ENCODE results near the gene RASGRP2. TPM values are rescaled to one million over a fixed set of nuclear protein-coding genes. Genes with fewer than 3 reads are reported as not detected.

The RASGRP2 gene
- polyA plus RNA-seq, 1 donor (not counting 4 experiments of a cell fraction or from before 2014, with no cell fraction given) = 0.49 TPM

- Histone ChIP-seq H3K4me2 (ENCODE audit: control insufficient read depth, extremely low read depth, insufficient read depth, low read depth, low read length) (no peak overlapping the region), H3K36me3 (ENCODE audit: control insufficient read depth in 2 of 2, extremely low read depth in 1 of 2, insufficient read depth in 2 of 2, low read length in 2 of 2) (no peaks in the 10 kb centered on the region), H3K9me3 (ENCODE audit: control insufficient read depth, low read depth, low read length) (no peaks in the 10 kb centered on the region), H3K9me1 (ENCODE audit: control insufficient read depth, extremely low read depth, insufficient read depth, low read length) (no peaks in the 10 kb centered on the region), H3K27ac (ENCODE audit: control insufficient read depth, insufficient read depth, low read length) (no peak overlapping the region), H3K79me2 (ENCODE audit: control insufficient read depth, insufficient read depth, low read length) (no peaks in the 10 kb centered on the region), H3K4me3 (ENCODE audit: control insufficient read depth in 2 of 3, extremely low read depth in 1 of 3, insufficient read depth in 2 of 3, low read depth in 1 of 3, low read length in 3 of 3) (no peak overlapping the region), H4K20me1 (ENCODE audit: control insufficient read depth, extremely low read depth, insufficient read depth, low read length) (no peaks in the 10 kb centered on the region), H3K4me1 (ENCODE audit: control insufficient read depth, extremely low read depth, insufficient read depth, low read length) (no peaks in the 10 kb centered on the region), H2AFZ (ENCODE audit: control insufficient read depth, low read length) (no peak overlapping the region), H3K27me3 (ENCODE audit: control insufficient read depth, extremely low read depth, insufficient read depth, low read length) (peaks cover 28% of the 10 kb centered on the region), H3K9ac (ENCODE audit: control insufficient read depth, extremely low read depth, insufficient read depth, low read length) (no peak overlapping the region)
- TF ChIP-seq, protein P1, sequence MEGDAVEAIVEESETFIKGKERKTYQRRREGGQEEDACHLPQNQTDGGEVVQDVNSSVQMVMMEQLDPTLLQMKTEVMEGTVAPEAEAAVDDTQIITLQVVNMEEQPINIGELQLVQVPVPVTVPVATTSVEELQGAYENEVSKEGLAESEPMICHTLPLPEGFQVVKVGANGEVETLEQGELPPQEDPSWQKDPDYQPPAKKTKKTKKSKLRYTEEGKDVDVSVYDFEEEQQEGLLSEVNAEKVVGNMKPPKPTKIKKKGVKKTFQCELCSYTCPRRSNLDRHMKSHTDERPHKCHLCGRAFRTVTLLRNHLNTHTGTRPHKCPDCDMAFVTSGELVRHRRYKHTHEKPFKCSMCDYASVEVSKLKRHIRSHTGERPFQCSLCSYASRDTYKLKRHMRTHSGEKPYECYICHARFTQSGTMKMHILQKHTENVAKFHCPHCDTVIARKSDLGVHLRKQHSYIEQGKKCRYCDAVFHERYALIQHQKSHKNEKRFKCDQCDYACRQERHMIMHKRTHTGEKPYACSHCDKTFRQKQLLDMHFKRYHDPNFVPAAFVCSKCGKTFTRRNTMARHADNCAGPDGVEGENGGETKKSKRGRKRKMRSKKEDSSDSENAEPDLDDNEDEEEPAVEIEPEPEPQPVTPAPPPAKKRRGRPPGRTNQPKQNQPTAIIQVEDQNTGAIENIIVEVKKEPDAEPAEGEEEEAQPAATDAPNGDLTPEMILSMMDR (optimal IDR thresholded peaks at IDR 0.05 in 1 of 3, IDR thresholded peaks at IDR 0.05 in 1 of 3, conservative IDR thresholded peaks at IDR 0.05 in 1 of 3; ENCODE audit: extremely low read depth in 1 of 3, insufficient read depth in 2 of 3, low read length in 3 of 3) = no peak
- no peak for TF ChIP-seq EZH2 (IDR thresholded peaks at IDR 0.05; ENCODE audit: low read length)
- DNase-seq (ENCODE audit: low read depth, low spot score) (no peak), FAIRE-seq (no peak)
- dilution Hi-C loops (cut with MboI; ENCODE audit: extremely low pct_ligation_motif_present, low sequenced_read_pairs) = no loop called here
These were observed 8.9 kb downstream of the RASGRP2 start for GRCh38 chr11:64734811-64735724.

GRCh38 chr11:64731601-64732000, 12.3 kb downstream of the RASGRP2 start:
- TF ChIP-seq, protein P1 (optimal IDR thresholded peaks at IDR 0.05 in 1 of 3, IDR thresholded peaks at IDR 0.05 in 1 of 3, conservative IDR thresholded peaks at IDR 0.05 in 1 of 3; ENCODE audit: extremely low read depth in 1 of 3, insufficient read depth in 2 of 3, low read length in 3 of 3) = no peak
- no peak for TF ChIP-seq EZH2 (IDR thresholded peaks at IDR 0.05; ENCODE audit: low read length)
- H3K9ac ChIP-seq (ENCODE audit: control insufficient read depth, extremely low read depth, insufficient read depth, low read length) = no peak overlapping the region
- H3K9me3 ChIP-seq (ENCODE audit: control insufficient read depth, low read depth, low read length) = no peaks in the 10 kb centered on the region
- no peak overlapping the region for H3K4me3 ChIP-seq (ENCODE audit: control insufficient read depth in 2 of 3, extremely low read depth in 1 of 3, insufficient read depth in 2 of 3, low read depth in 1 of 3, low read length in 3 of 3)
- FAIRE-seq (no peak), DNase-seq (ENCODE audit: low read depth, low spot score) (no peak)
- H3K27ac ChIP-seq (ENCODE audit: control insufficient read depth, insufficient read depth, low read length) = no peak overlapping the region
- no peaks in the 10 kb centered on the region for H3K4me1 ChIP-seq (ENCODE audit: control insufficient read depth, extremely low read depth, insufficient read depth, low read length)
- H3K27me3 ChIP-seq (ENCODE audit: control insufficient read depth, extremely low read depth, insufficient read depth, low read length) = peaks cover 18% of the 10 kb centered on the region
- dilution Hi-C loops (cut with MboI; ENCODE audit: extremely low pct_ligation_motif_present, low sequenced_read_pairs) = no loop called here
- no peaks in the 10 kb centered on the region for H4K20me1 ChIP-seq (ENCODE audit: control insufficient read depth, extremely low read depth, insufficient read depth, low read length)
- H3K9me1 ChIP-seq (ENCODE audit: control insufficient read depth, extremely low read depth, insufficient read depth, low read length) = no peaks in the 10 kb centered on the region
- H3K79me2 ChIP-seq (ENCODE audit: control insufficient read depth, insufficient read depth, low read length) = no peaks in the 10 kb centered on the region
- H3K4me2 ChIP-seq (ENCODE audit: control insufficient read depth, extremely low read depth, insufficient read depth, low read depth, low read length) = no peak overlapping the region
- H2AFZ ChIP-seq (ENCODE audit: control insufficient read depth, low read length) = no peak overlapping the region
- no peaks in the 10 kb centered on the region for H3K36me3 ChIP-seq (ENCODE audit: control insufficient read depth in 2 of 2, extremely low read depth in 1 of 2, insufficient read depth in 2 of 2, low read length in 2 of 2)

Data from keratinocyte (primary cell).